Activated T-cell treated with anti-CD3 and anti-CD28 coated beads for 1 hour (primary cell): ENCODE measurements around the gene OGFOD3.
"Not testable (repeated sequence)": the region's sequence is repeated elsewhere in the genome, so short reads cannot be mapped to it uniquely, and the experiment has no call there.

Source experiments
- DNase-seq: peaks from one replicate; pipeline ENCODE4 v3.0.0-alpha.2; 2020; ENCODE audit warnings: low read depth

Gene OGFOD3

GRCh38 chr17:82351713-82352488 lies 66.5 kb downstream of the OGFOD3 start:
- peak; percentile 80 for DNase-seq

- no peak for DNase-seq
These were observed 67.1 kb downstream of the OGFOD3 start for GRCh38 chr17:82351254-82351712.

- no peak for DNase-seq
These were observed 68.0 kb downstream of the OGFOD3 start for GRCh38 chr17:82350182-82351030.

GRCh38 chr17:82349287-82349701 lies 69.1 kb downstream of the OGFOD3 start:
- DNase-seq = no peak

- DNase-seq = no peak
These were observed 69.5 kb downstream of the OGFOD3 start for GRCh38 chr17:82348866-82349265.

- no peak for DNase-seq
These were observed 70.0 kb downstream of the OGFOD3 start for GRCh38 chr17:82348434-82348833.

- DNase-seq = not testable (repeated sequence)
These were observed 70.4 kb downstream of the OGFOD3 start for GRCh38 chr17:82347994-82348393.

- no peak for DNase-seq
These were observed 71.8 kb downstream of the OGFOD3 start for GRCh38 chr17:82346342-82347300.

GRCh38 chr17:82345151-82345976 lies 73.0 kb downstream of the OGFOD3 start:
- DNase-seq = no peak

GRCh38 chr17:82344175-82344907 lies 74.0 kb downstream of the OGFOD3 start:
- DNase-seq = no peak

- no peak for DNase-seq
These were observed 74.8 kb downstream of the OGFOD3 start for GRCh38 chr17:82343560-82343959.

- DNase-seq = no peak
These were observed 75.9 kb downstream of the OGFOD3 start for GRCh38 chr17:82342361-82343079.

GRCh38 chr17:82339634-82340580 lies 78.5 kb downstream of the OGFOD3 start:
- DNase-seq = no peak
